H1 (cell line): ENCODE measurements around the gene CCDC89. TPM values are rescaled to one million over a fixed set of nuclear protein-coding genes. Genes with fewer than 3 reads are reported as not detected.

Experiments used
- CTCF ChIA-PET: fragments of 300-600 bp; sonication (Branson Sonifier 250); formaldehyde crosslinking; loops from one replicate; lab custom pipeline; 2021; ENCODE audit not compliant: partially characterized antibody; lab: Charles Lee
- POLR2A ChIA-PET: fragments of 300-600 bp; sonication (Branson Sonifier 250); formaldehyde crosslinking; loops from one replicate; lab custom pipeline; 2021; ENCODE audit warnings: inconsistent platforms; ENCODE audit not compliant: partially characterized antibody; lab: Charles Lee
- DNase-seq, 2 experiments: peaks; one replicate each; pipeline versions ENCODE4 v3.0.0 to v3.0.0-alpha.2; 2010 to 2022; ENCODE audit warnings: low spot score in 2 of 2, low read depth in 1 of 2, mixed read lengths in 1 of 2
- FAIRE-seq: peaks from 2 replicates; lab custom pipeline; 2011; peaks lifted over from hg19 to GRCh38; lab: Jason Lieb, UNC
- H2AFZ ChIP-seq: 2 replicates; pipeline ENCODE4 v1.8.1; 2012; ENCODE audit warnings: low read length, inconsistent platforms
- H2AK5ac ChIP-seq: 2 replicates; pipeline ENCODE4 v1.6.1; 2013; ENCODE audit warnings: low read depth, low read length
- H2BK120ac ChIP-seq: replicated peaks from 2 replicates; pipeline ENCODE3; 2013; ENCODE audit warnings: low read depth, low read length, inconsistent platforms
- H2BK12ac ChIP-seq: 2 replicates; pipeline ENCODE4 v1.6.1; 2013; ENCODE audit warnings: low read depth, low read length
- H2BK15ac ChIP-seq: 2 replicates; pipeline ENCODE4 v1.6.1; 2013; ENCODE audit warnings: low read length
- H2BK20ac ChIP-seq: 2 replicates; pipeline ENCODE4 v1.6.1; 2013; ENCODE audit warnings: low read length
- H2BK5ac ChIP-seq: 2 replicates; pipeline ENCODE4 v1.6.1; 2013; ENCODE audit warnings: low read depth, low read length
- H3K14ac ChIP-seq: 2 replicates; pipeline ENCODE4 v1.6.1; 2013; ENCODE audit warnings: inconsistent platforms; ENCODE audit not compliant: insufficient read length
- H3K18ac ChIP-seq: 2 replicates; pipeline ENCODE4 v1.6.1; 2013; ENCODE audit warnings: low read length; ENCODE audit errors: extremely low read depth
- H3K23ac ChIP-seq: 2 replicates; pipeline ENCODE4 v1.6.1; 2013; ENCODE audit warnings: inconsistent platforms; ENCODE audit not compliant: insufficient read length
- H3K23me2 ChIP-seq: 2 replicates; pipeline ENCODE4 v1.6.1; 2013; ENCODE audit warnings: low read depth, low read length
- H3K27ac ChIP-seq: 2 replicates; pipeline ENCODE4 v1.6.1; 2011; ENCODE audit warnings: low read depth, low read length, inconsistent platforms
- H3K27me3 ChIP-seq, 4 experiments: replicated peaks in 1 of 4; 1 replicate in 1 of 4; 2 replicates in 3 of 4; pipeline versions ENCODE4 v1.6.1 to v1.8.1; 2011 to 2013; ENCODE audit warnings: low read length in 3 of 4, mild to moderate bottlenecking in 3 of 4, inconsistent platforms in 2 of 4, mixed read lengths in 2 of 4, moderate library complexity in 1 of 4; ENCODE audit not compliant: control insufficient read depth in 3 of 4, insufficient read depth in 3 of 4; ENCODE audit errors: extremely low read depth in 1 of 4
- H3K36me3 ChIP-seq, 4 experiments: 2 replicates each; pipeline versions ENCODE4 v1.6.1 to v1.8.1; 2011 to 2013; ENCODE audit warnings: mild to moderate bottlenecking in 4 of 4, low read length in 3 of 4, moderate library complexity in 2 of 4, control low read depth in 1 of 4, inconsistent platforms in 1 of 4; ENCODE audit not compliant: insufficient read depth in 4 of 4, control insufficient read depth in 2 of 4
- H3K4ac ChIP-seq: replicated peaks from 2 replicates; pipeline ENCODE3; 2013; ENCODE audit warnings: low read length, low read depth, mixed read lengths, inconsistent platforms; ENCODE audit not compliant: insufficient read length
- H3K4me1 ChIP-seq, 4 experiments: replicated peaks in 1 of 4; 1 replicate in 1 of 4; 2 replicates in 3 of 4; pipeline versions ENCODE4 v1.6.1 to v1.8.1; 2011 to 2013; ENCODE audit warnings: low read length in 3 of 4, inconsistent platforms in 2 of 4, mixed read lengths in 1 of 4; ENCODE audit not compliant: insufficient read depth in 4 of 4, control insufficient read depth in 3 of 4
- H3K4me2 ChIP-seq, 2 experiments: 2 replicates each; pipeline versions ENCODE4 v1.6.1 to v1.8.1; 2011 to 2013; ENCODE audit warnings: low read depth in 2 of 2, low read length in 2 of 2, control low read depth in 1 of 2, inconsistent platforms in 1 of 2, mild to moderate bottlenecking in 1 of 2; ENCODE audit not compliant: insufficient read depth in 1 of 2
- H3K4me3 ChIP-seq, 4 experiments: fragments of 200-600, 300-600 bp in 1 of 4; sonication (generic), shearing (Covaris generic), sonication (Bioruptor Twin) in 1 of 4; 2 replicates each; pipeline versions ENCODE4 v1.5.1 to v1.8.1; 2011 to 2016; ENCODE audit warnings: low read length in 4 of 4, low read depth in 3 of 4, control low read depth in 2 of 4, inconsistent platforms in 2 of 4, mild to moderate bottlenecking in 2 of 4, mixed read lengths in 1 of 4, moderate library complexity in 1 of 4; ENCODE audit not compliant: insufficient read depth in 2 of 4; ENCODE audit errors: extremely low read depth in 1 of 4
- H3K56ac ChIP-seq: replicated peaks from 2 replicates; pipeline ENCODE3; 2013; ENCODE audit warnings: low read depth, mild to moderate bottlenecking, mixed read lengths, low read length, inconsistent platforms; ENCODE audit not compliant: insufficient read length
- H3K79me1 ChIP-seq: 2 replicates; pipeline ENCODE4 v1.6.1; 2013; ENCODE audit warnings: low read depth, low read length, control low read depth
- H3K79me2 ChIP-seq, 2 experiments: 2 replicates each; pipeline versions ENCODE4 v1.6.1 to v1.8.1; 2012 to 2013; ENCODE audit warnings: low read length in 2 of 2, mild to moderate bottlenecking in 2 of 2, inconsistent platforms in 1 of 2; ENCODE audit not compliant: insufficient read depth in 2 of 2, control insufficient read depth in 1 of 2
- H3K9ac ChIP-seq, 4 experiments: replicated peaks in 1 of 4; 1 replicate in 1 of 4; 2 replicates in 3 of 4; pipeline versions ENCODE4 v1.6.1 to v1.8.1; 2011 to 2013; ENCODE audit warnings: low read depth in 3 of 4, low read length in 3 of 4, control low read depth in 2 of 4, mild to moderate bottlenecking in 2 of 4, moderate library complexity in 2 of 4, inconsistent platforms in 1 of 4; ENCODE audit errors: extremely low read depth in 1 of 4
- H3K9me3 ChIP-seq, 2 experiments: 2 replicates each; pipeline versions ENCODE4 v1.6.1 to v1.8.1; 2012 to 2013; ENCODE audit warnings: mild to moderate bottlenecking in 2 of 2, moderate library complexity in 2 of 2, control low read depth in 1 of 2, inconsistent platforms in 1 of 2, low read depth in 1 of 2, low read length in 1 of 2, mixed read lengths in 1 of 2; ENCODE audit not compliant: insufficient read depth in 2 of 2
- H4K20me1 ChIP-seq, 2 experiments: replicated peaks in 1 of 2; 2 replicates each; pipeline versions ENCODE3 to v1.8.1; 2011 to 2013; ENCODE audit warnings: inconsistent platforms in 2 of 2, low read length in 2 of 2, mild to moderate bottlenecking in 1 of 2; ENCODE audit not compliant: insufficient read depth in 2 of 2, control insufficient read depth in 1 of 2
- H4K5ac ChIP-seq: 2 replicates; pipeline ENCODE4 v1.6.1; 2013; ENCODE audit warnings: low read length, low read depth, mixed read lengths, inconsistent platforms; ENCODE audit not compliant: insufficient read length
- H4K8ac ChIP-seq: 2 replicates; pipeline ENCODE4 v1.8.0; 2013; ENCODE audit warnings: mild to moderate bottlenecking, moderate library complexity, low read length, inconsistent platforms; ENCODE audit not compliant: insufficient read depth; ENCODE audit errors: extremely low read depth
- H4K91ac ChIP-seq: replicated peaks from 2 replicates; pipeline ENCODE3; 2013; ENCODE audit warnings: low read length, mixed read lengths, inconsistent platforms; ENCODE audit not compliant: insufficient read length
- ATF3 ChIP-seq: IDR thresholded peaks from 2 replicates; pipeline ENCODE4 v1.6.1; 2011; ENCODE audit warnings: low read depth, mild to moderate bottlenecking, low read length; ENCODE audit not compliant: insufficient read depth
- KDM1A ChIP-seq: fragments of 200-600, 300-600 bp; sonication (generic); IDR thresholded peaks from 2 replicates; pipeline ENCODE4 v1.7.1; 2016; ENCODE audit warnings: mild to moderate bottlenecking, low read length, borderline replicate concordance
- MAFK ChIP-seq: IDR thresholded peaks from 2 replicates; pipeline ENCODE4 v1.6.1; 2012; ENCODE audit warnings: low read depth, mild to moderate bottlenecking, improper control_type of control experiment, low read length
- MAX ChIP-seq: IDR thresholded peaks from 2 replicates; pipeline ENCODE4 v1.6.1; 2012; ENCODE audit warnings: inconsistent platforms
- POLR2AphosphoS5 ChIP-seq: IDR thresholded peaks from 2 replicates; pipeline ENCODE4 v1.6.1; 2011; ENCODE audit warnings: low read depth, low read length
- RXRA ChIP-seq: IDR thresholded peaks from 2 replicates; pipeline ENCODE4 v1.6.1; 2011; ENCODE audit warnings: low read depth, mild to moderate bottlenecking, low read length, moderate library complexity; ENCODE audit not compliant: insufficient read depth
- SIN3A ChIP-seq, 2 experiments: IDR thresholded peaks in 1 of 2; conservative IDR thresholded peaks in 1 of 2; 2 replicates each; pipeline ENCODE4 v1.6.1; 2011 to 2012; ENCODE audit warnings: low read length in 2 of 2, improper control_type of control experiment in 1 of 2, low read depth in 1 of 2, mild to moderate bottlenecking in 1 of 2
- SP2 ChIP-seq: IDR thresholded peaks from 2 replicates; pipeline ENCODE4 v1.6.1; 2012; ENCODE audit warnings: mild to moderate bottlenecking, low read length, inconsistent platforms
- SUZ12 ChIP-seq: fragments of 200-600 bp; sonication (generic); IDR thresholded peaks from 2 replicates; pipeline ENCODE4 v1.6.1; 2012; ENCODE audit warnings: mild to moderate bottlenecking, inconsistent platforms, low read length, moderate library complexity, mixed read lengths
- TCF12 ChIP-seq: IDR thresholded peaks from 2 replicates; pipeline ENCODE4 v1.6.1; 2011; ENCODE audit warnings: low read depth, mild to moderate bottlenecking, low read length
- WGBS, 2 experiments: shearing (Covaris generic) in 1 of 2; methylation state at CpG; one replicate each; pipeline versions ENCODE4 v1.1.6 to v1.1.7; 2013 to 2015; ENCODE audit warnings: low lambda C conversion rate in 2 of 2, mixed read lengths in 2 of 2, inconsistent platforms in 1 of 2, low coverage in 1 of 2, missing lambda C conversion rate in 1 of 2; ENCODE audit not compliant: insufficient replicate concordance in 2 of 2, insufficient coverage in 1 of 2, insufficient read length in 1 of 2; ENCODE audit errors: extremely low coverage in 1 of 2, missing lambda C conversion rate in 1 of 2; 5-methylcytosine and 5-hydroxymethylcytosine counted together
- polyA plus RNA-seq, 7 experiments: library from polyadenylated mRNA; depleted of rRNA in 3 of 7; stranded (reverse) in 5 of 7; unstranded in 2 of 7; fragments of >200 nt in 5 of 7; fragments of 200-250 nt in 2 of 7; gene quantifications; 1 replicate in 5 of 7; 2 replicates in 1 of 7; 4 replicates in 1 of 7; pipeline versions ENCODE4 v1.2.1 to v1.2.3, GENCODE V29; 2011 to 2013; ENCODE audit warnings: missing spikeins in 2 of 7, mixed read lengths in 2 of 7
- total RNA-seq: library from RNA; stranded (reverse); fragmentation: NEBNext Ultra II Directional; extraction: Animal tissue kit (Norgen Biotek cat#: 25700); gene quantifications from 2 replicates; pipeline ENCODE4 v1.2.1, GENCODE V29; 2021

CCDC89 gene
- total and polyA plus RNA-seq, 2 of the 8 experiments (the other 6 are each of a cell fraction or from before 2014, with no cell fraction given), result not detected

GRCh38 chr11:85718991-85719807 lies 33.2 kb upstream of the CCDC89 start:
- Histone ChIP-seq H3K9me3 (no peaks in the 10 kb centered on the region), H3K4me3 (peak overlapping the region in 1 of 4 experiments; percentile 11; a peak in 1 of 8 replicates), H3K36me3 (no peaks in the 10 kb centered on the region), H3K27ac (peak overlapping the region; percentile 4; the same call in 1 of the 2 replicates), H4K8ac (peak overlapping the region; percentile 64), H2AFZ (peak overlapping the region; percentile 79), H2AK5ac (no peak overlapping the region), H3K56ac (peak overlapping the region; percentile 3), H3K4ac (no peak overlapping the region), H2BK20ac (peak overlapping the region; percentile 77; the same call in 1 of the 2 replicates), H2BK12ac (peak overlapping the region; percentile 86), H2BK15ac (no peak overlapping the region; the same call in 1 of the 2 replicates), H4K5ac (peak overlapping the region; percentile 39), H3K23me2 (no peaks in the 10 kb centered on the region; the same call in 1 of the 2 replicates), H3K79me1 (no peaks in the 10 kb centered on the region), H3K23ac (no peak overlapping the region), H2BK5ac (peak overlapping the region; percentile 62; the same call in 1 of the 2 replicates), H3K27me3 (no peaks in the 10 kb centered on the region), H3K4me2 (peak overlapping the region; percentile 40 to 45), H3K79me2 (no peaks in the 10 kb centered on the region), H3K4me1 (peaks cover 0 to 15% (median 6%) of the 10 kb centered on the region in 4 experiments; a peak in 6 of 7 replicates), H2BK120ac (peak overlapping the region; percentile 24), H3K9ac (no peak overlapping the region), H4K20me1 (no peaks in the 10 kb centered on the region), H3K14ac (no peak overlapping the region), H3K18ac (peak overlapping the region; percentile 73), H4K91ac (peak overlapping the region; percentile 11)
- FAIRE-seq, result peak; percentile 58
- 37% methylated on average over 10 of the region's 10 CpGs; no CpG with 5 or more reads in 1 of the 2 experiments for WGBS, 2 experiments
- ChIA-PET CTCF (interaction anchor here (0.6 to 1.6 kb wide), 6 partner anchors 23 to 135 kb away, joined by 3 to 4 read pairs (median 3); no protein-coding TSS in a partner anchor), POLR2A (interaction anchor here (0.6 to 1.3 kb wide), 4 partner anchors 10 to 91 kb away, joined by 3 to 5 read pairs (median 4); partner anchors contain the start of gene CREBZF)
- DNase-seq, result peak; percentile 31 to 54
- TF ChIP-seq RXRA (no peak), ATF3 (no peak), TCF12 (no peak), SUZ12 (no peak), MAFK (no peak), KDM1A (no peak), POLR2AphosphoS5 (no peak), MAX (no peak), SP2 (no peak), SIN3A (conservative IDR thresholded peaks at IDR 0.05 in 1 of 2, IDR thresholded peaks at IDR 0.05 in 1 of 2; ENCODE audit: low read depth in 1 of 2, low read length in 2 of 2) (no peak)
